GM23338 (cell line): ENCODE results near the gene THOC2.

ENCODE experiments used
- CTCF ChIP-seq, 2 experiments: fragments of 200-600 bp in 1 of 2; sonication (generic) in 1 of 2; conservative IDR thresholded peaks; 2 replicates each; pipeline versions ENCODE4 v1.5.1 to v1.6.1; 2016 to 2017; ENCODE audit warnings: antibody characterized with exemption in 2 of 2, low read depth in 2 of 2, mild to moderate bottlenecking in 2 of 2, moderate library complexity in 1 of 2
- EZH2 ChIP-seq: fragments of 200-600 bp; sonication (generic); IDR thresholded peaks from one replicate; pipeline ENCODE4 v1.8.0; 2017; ENCODE audit warnings: antibody characterized with exemption, mild to moderate bottlenecking, low read depth; ENCODE audit not compliant: unreplicated experiment

DNA sequence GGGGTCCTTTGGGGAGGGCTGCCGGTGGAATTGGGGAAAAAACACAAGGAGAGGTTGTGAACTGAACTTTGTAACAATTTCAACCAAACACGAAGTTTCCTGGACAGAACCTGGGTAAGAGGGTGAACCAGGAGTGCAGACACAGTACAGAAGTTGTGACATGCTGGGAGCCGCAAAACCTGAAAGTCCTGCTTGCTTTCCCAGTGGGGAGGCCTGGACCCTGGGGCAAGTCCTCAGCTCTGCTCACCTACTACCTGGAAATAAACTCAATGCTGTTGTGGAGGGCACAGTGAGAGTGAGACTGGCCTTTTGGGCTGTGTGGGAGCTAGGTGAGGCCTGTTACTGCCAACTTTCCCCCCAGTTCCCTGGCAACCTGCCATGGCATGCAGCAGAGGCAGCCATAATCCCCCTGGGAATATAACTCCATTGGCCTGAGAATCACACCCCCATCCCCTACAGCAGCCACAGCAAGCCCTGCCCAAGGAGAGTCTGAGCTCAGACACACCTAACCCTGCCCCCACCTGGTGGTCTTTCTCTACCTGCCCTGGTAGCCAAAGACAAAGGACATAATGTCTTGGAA lies 162.8 kb downstream of the THOC2 start:
- TF ChIP-seq CTCF (conservative IDR thresholded peaks at IDR 0.05; ENCODE audit: low read depth in 2 of 2) (no peak), EZH2 (no peak)
